CD4-positive, alpha-beta T cell treated with Interleukin-17A for 1 hour (primary cell): ENCODE measurements around the gene WDR89.
"Not testable (repeated sequence)": the region's sequence is repeated elsewhere in the genome, so short reads cannot be mapped to it uniquely, and the experiment has no call there.

ENCODE experiments used
- DNase-seq: peaks from one replicate; pipeline ENCODE4 v3.0.0-alpha.2; 2020

Gene WDR89

GRCh38 chr14:63652406-63652805, 10.7 kb upstream of the WDR89 start:
- DNase-seq = no peak

DNA sequence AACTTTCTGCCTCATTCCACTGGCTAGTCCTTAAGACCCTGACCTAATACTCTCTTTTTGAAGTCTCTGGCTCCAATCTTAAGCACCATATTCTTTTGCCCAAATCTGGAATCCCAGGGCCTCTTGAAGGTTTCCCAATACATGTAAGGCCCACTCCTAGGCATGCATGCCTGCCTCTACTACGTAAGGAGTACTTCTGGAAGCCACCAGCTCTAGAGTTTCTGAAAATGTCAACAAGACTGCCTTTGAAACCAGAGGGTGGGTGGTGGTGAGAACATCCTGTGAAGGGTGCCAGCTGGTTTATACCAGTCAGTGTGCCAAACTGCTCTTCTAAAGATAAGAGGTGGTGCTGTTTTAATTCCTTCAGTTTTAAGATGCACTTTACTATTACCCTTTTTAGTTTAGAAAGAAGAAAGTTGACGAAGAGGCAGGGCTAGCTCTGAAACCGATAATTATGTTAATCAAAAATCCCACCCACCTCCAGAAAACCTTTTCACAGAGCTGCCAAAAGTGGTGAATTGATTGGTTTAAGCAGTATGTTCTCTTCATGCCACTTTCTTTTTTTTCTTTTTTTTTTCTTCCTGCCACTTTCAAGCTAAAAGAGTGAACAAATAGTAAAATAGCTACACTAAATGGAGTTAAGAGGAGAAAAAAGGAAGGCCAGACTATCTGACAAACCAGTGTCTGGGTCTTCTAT, 8.7 kb upstream of the WDR89 start:
- peak; percentile 79 for DNase-seq

DNA sequence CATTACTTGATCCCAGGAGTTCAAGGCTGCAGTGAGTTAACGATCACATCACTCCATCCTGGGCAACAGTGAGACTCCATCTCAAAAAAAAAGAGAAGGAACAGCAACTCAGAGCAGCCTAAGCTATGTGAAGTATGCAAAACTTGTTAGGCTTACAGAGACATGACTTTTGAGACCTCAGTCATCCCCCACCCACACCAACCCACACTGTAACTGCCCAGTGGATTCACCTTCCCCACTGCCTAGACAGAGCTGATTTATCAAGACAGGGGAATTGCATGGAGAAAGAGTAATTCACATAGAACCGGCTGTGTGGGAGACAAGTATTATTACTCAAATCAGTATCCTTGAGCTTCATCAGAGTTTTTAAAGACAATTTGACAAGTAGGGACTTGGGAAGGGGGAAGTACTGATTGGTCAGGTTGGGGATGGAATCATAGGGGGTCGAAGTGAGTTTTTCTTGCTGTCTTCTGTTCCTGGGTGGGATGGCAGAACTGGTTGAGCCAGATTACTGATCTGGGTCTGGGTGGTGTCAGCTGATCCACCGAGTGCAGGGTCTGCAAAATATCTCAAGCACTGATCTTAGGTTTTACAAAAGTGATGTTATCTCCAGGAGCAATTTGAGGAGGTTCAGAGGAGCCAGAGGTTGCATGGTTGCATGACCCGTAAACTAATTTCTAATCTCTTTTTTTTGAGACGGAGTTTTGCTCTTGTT, 6.2 kb upstream of the WDR89 start:
- DNase-seq = no peak

GRCh38 chr14:63644741-63645140, 3.1 kb upstream of the WDR89 start:
- DNase-seq = no peak

DNA sequence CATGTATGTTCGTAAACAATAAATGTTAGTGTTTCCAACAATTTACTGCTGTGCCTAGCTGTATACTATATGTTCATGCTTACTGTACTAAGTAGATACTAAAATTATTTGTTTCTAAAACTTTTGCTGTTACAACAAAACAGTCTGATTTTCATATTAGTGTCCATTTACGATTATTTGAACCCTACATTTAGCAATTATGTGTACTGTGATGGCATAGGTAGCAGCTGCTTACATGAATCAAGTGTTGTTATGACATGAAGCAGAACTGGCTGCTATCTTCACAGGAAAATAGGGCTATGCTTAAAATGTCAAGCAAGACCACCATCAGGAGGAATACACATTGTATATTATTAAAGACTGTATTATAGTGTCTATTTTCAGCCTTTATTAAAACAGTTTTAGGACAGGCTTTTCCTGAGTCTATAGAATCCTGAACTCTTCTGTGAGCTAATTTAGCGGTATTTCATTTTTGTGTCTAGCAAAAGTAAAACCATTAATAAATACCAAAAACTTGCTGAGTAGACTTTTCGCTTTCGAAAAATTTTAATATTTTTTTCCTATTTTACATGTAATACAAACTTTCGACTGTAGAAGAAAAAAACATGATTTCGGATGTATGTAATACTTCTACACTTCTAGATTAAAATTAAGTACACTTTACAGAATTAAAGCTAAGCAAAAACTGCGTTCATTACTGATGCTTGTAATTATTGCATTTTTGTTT, 1.1 kb upstream of the WDR89 start:
- DNase-seq = no peak

- peak; percentile 96 for DNase-seq
These were observed 549 bp upstream of the WDR89 start for GRCh38 chr14:63642229-63642611.

DNA sequence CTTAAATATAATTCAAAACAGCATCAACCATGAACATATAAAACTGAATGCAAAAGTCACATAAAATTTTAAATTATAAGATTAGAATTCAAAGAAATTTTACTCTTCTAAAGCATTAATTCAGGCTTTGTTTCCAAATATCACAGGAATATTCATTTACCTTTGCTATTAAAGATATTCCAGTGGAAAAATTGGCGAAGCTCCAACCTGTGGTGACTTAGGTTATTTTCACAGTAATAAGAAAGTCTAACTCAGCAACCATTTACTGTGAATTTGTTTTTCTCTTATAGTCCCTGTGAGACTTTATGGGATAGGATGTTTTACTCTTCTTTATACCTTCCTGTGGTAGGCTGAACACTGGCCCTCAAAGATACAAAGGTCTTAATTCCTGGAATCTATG, 3.2 kb downstream of the WDR89 start:
- no peak for DNase-seq

GRCh38 chr14:63636094-63636635, 5.5 kb downstream of the WDR89 start:
- not testable (repeated sequence) for DNase-seq

- no peak for DNase-seq
These were observed 7.9 kb downstream of the WDR89 start for GRCh38 chr14:63633801-63634200.

DNA sequence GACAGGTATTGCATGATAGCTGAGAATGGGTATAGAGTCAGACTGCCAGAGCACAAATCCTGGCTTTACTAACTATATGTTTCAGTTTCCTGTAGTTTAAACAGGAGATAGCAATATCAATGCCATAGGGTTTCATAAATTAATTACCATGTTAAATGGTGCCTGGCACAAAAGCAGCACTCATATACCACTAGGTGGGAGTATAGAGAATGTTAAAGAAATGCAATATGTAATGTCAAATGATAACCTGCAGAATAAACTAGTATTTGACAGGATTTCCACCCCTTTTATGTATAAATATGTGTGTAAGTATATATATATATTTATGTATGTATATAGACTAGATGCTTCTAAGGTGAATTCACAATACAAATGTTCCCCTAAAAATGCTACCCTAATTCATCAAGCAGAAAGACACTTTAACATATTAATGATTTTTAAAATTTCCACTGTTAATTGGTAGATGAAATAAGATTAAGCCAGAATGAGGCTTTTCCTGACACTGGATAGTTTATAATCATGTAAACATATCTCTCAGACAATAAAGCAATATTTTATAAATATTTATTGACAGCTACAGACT, 8.6 kb downstream of the WDR89 start:
- peak; percentile 72 for DNase-seq

GRCh38 chr14:63624701-63625100, 17.0 kb downstream of the WDR89 start:
- no peak for DNase-seq

DNA sequence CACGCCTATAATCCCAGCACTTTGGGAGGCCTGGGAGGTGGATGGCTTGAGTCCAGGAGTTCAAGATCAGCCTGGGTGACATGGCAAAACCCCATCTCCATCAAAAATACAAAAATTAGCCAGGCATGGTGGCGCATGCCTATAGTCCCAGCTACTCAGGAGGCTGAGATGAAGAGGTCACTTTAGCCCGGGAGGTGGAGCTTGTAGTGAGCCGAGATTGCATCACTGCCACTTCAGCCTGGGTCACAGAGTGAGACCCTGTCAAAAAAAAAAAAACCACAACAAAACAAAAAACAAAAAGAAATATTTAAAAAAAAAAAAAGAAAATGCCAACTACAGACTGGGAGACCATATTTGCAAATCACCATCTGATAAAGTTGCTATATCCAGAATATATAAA, 17.5 kb downstream of the WDR89 start:
- DNase-seq = no peak

GRCh38 chr14:63621975-63622374, 19.7 kb downstream of the WDR89 start:
- DNase-seq = not testable (repeated sequence)

DNA sequence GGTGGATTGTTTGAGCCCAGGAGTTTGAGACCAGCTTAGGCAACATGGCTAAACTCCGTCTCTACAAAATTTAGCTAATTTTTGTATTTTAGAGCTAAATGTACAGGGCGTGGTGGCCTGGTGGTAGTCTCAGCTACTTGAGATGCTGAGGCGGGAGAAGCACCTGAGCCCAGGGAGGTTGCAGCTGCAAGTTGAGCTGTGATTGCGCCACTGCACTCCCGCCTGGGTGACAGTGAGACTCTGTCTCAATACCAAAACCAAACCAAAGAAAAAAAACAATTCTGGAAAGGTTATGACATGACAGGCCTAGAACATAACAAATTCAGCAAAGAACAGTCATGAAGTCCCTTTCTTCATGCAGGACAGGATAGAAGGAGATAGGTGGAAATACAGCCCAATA, 25.7 kb downstream of the WDR89 start:
- DNase-seq = no peak

- no peak for DNase-seq
These were observed 26.9 kb downstream of the WDR89 start for GRCh38 chr14:63614679-63615363.

GRCh38 chr14:63611078-63611477, 30.6 kb downstream of the WDR89 start:
- no peak for DNase-seq

- no peak for DNase-seq
These were observed 36.6 kb downstream of the WDR89 start for GRCh38 chr14:63605041-63605532.

DNA sequence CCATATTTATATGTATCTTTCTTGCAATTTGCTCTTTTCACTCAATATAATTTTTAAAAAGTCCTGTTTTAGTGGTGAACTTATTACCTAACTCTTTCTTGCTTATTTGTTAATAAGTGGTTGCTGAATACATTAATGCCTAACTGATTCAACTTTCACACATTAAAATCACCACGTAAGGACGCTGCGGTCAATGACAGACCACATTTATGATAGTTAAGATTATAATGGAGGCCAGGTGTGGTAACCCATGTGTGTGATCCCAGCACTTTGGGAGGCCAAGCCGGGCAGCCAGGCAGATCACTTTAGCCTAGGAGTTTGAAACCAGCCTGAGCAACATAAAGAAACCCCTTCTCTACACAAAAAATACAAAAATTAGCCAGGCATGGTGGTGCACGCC, 37.0 kb downstream of the WDR89 start:
- DNase-seq = no peak

GRCh38 chr14:63603749-63604277, 37.9 kb downstream of the WDR89 start:
- no peak for DNase-seq

DNA sequence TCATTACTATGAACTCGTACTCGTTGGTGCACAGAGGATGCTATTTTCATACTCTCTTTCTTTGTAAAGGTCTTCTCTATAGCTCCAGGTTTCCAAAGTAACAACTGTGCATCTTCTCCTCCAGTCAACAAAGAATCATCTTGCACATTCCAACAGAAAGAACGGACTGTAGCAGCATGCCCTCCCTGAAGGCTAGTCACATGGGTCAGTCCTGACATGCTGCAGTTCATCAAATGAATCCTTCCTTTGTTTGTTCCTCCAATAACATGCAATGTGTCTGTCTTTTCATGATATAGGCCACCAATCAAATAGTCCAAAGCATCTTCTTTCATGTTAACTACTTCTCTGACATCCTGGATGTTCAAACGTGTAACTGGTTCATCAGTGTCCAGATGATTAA, 42.9 kb downstream of the WDR89 start:
- DNase-seq = no peak

- DNase-seq = no peak
These were observed 44.5 kb downstream of the WDR89 start for GRCh38 chr14:63596998-63597658.
